Measurements from ENCODE around the gene PNRC1. TPM values are rescaled to one million over a fixed set of nuclear protein-coding genes. Genes with fewer than 3 reads are reported as not detected.

The PNRC1 gene
- total RNA-seq, 1 experiment from 2014 or later: 16.6 TPM

GRCh38 chr6:89079511-89080234 lies 878 bp upstream of the PNRC1 start:
- peak overlapping the region; percentile 93 for H3K4me3 ChIP-seq
- DNase-seq: peak; percentile 44
- no peaks in the 10 kb centered on the region for H3K9me3 ChIP-seq
- no peaks in the 10 kb centered on the region for H3K27me3 ChIP-seq
- H3K36me3 ChIP-seq: peaks cover 22% of the 10 kb centered on the region

DNA sequence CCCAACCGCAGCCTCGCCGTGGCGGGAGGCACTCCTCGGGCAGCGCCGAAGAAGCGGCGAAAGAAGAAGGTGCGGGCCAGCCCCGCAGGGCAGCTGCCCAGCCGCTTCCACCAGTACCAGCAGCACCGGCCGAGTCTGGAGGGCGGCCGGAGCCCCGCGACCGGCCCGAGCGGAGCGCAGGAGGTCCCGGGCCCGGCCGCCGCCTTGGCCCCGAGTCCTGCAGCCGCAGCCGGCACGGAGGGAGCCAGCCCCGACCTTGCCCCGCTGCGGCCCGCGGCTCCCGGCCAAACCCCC lies 525 bp downstream of the PNRC1 start:
- DNase-seq: no peak
- H3K27me3 ChIP-seq: no peaks in the 10 kb centered on the region
- peak overlapping the region; percentile 93 for H3K4me3 ChIP-seq
- no peaks in the 10 kb centered on the region for H3K9me3 ChIP-seq
- peaks cover 32% of the 10 kb centered on the region for H3K36me3 ChIP-seq

DNA sequence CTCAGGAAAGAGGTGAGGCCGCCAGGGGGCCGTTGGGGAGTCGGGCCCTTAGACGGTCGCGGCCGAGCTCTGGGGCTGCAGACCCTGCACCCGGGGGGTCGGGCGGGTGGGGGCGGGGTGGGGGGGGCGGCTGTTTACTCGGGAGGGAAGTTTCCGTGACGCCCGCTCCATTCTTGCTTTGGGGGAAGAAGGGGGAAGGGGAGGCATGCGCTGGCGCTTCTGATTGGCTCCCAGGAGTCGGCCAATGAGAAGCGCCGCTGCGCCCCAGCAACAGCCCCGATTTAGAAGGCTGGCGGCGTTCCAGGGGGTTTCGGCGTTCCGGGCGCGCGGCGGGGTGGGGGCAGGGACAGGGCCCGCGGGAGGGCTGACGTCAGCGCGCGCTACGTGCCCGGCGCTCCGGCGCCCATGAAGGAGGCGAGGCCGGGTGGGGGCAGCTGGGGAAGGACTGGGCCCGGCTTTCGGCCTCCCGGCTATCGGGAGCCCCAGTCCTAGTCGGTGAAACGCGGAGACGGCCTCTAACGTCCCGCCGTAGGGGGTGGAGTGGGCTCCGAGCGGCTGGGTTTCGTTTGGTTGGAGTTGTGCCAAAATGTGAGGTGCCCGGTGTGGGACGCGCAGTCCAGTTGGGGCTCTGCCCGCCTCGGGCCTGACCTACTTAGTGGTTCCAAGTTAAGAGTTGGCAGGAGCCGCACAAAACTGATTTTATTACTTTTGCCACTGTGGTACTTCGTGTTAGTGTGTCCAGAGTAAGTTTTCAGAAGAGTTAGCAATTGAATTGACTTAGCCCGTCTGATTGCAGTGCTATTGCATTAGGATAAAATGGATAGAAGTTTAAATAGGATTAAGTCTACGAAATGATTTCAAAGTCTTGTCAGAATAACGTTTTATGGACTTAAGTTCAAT lies 1.1 kb downstream of the PNRC1 start:
- no peaks in the 10 kb centered on the region for H3K9me3 ChIP-seq
- DNase-seq: peak; percentile 96
- H3K36me3 ChIP-seq: peaks cover 32% of the 10 kb centered on the region
- H3K4me3 ChIP-seq: peak overlapping the region; percentile 93
- H3K27me3 ChIP-seq: no peaks in the 10 kb centered on the region

DNA sequence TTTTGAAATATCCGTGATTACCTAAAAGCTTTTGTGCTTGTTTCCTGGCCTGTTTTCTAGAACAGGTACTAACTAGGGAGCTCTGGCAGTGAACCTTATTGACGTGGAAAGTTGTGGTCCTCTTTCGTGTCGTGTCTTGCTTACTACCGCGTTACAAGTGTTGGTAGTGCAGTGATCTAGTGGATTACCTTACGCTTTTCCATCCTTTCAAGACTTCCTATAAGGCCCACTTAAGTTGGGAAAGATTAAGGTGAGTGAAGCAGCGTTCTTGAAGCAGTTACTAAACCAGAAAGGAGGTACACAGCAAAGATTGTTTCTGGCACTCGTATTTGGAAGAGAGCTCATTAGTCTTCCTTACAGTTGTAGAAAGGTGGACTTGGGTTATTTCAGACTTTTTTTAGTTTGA lies 1.9 kb downstream of the PNRC1 start:
- no peak for DNase-seq
- Histone ChIP-seq H3K4me3 (peak overlapping the region; percentile 93), H3K36me3 (peaks cover 32% of the 10 kb centered on the region), H3K27me3 (no peaks in the 10 kb centered on the region), H3K9me3 (no peaks in the 10 kb centered on the region)

DNA sequence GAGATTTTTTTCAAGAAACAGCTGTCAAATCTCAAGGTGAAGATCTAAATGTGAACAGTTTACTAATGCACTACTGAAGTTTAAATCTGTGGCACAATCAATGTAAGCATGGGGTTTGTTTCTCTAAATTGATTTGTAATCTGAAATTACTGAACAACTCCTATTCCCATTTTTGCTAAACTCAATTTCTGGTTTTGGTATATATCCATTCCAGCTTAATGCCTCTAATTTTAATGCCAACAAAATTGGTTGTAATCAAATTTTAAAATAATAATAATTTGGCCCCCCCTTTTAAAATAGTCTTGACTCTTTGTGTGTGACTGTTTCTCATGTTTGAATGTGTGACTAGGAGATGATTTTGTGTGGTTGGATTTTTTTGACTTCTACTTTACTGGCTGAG lies 4.0 kb downstream of the PNRC1 start:
- no peak overlapping the region for H3K4me3 ChIP-seq
- no peaks in the 10 kb centered on the region for H3K9me3 ChIP-seq
- H3K36me3 ChIP-seq: peaks cover 32% of the 10 kb centered on the region
- no peaks in the 10 kb centered on the region for H3K27me3 ChIP-seq
- DNase-seq: no peak

DNA sequence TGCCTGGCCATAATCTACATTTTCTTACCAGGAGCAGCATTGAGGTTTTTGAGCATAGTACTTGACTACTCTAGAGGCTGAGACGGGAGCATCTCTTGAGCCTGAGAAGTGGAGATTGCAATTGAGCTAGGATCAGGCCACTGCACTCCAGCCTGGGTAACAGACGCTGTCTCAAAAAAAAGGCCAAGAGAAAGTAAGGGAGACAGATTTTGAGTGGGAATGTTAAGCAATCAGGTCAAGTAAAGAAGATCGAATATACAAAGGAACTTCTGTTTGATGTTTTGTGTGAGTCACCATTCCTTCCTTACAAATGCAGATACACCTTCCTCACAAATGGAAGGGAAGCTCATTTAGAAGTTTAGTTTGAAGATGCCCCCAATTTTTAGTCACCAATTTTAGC lies 4.4 kb downstream of the PNRC1 start:
- Histone ChIP-seq H3K27me3 (no peaks in the 10 kb centered on the region), H3K9me3 (no peaks in the 10 kb centered on the region), H3K4me3 (no peak overlapping the region), H3K36me3 (peaks cover 32% of the 10 kb centered on the region)
- DNase-seq: no peak

GRCh38 chr6:89085409-89086205 lies 5.1 kb downstream of the PNRC1 start:
- Histone ChIP-seq H3K36me3 (peaks cover 32% of the 10 kb centered on the region), H3K9me3 (no peaks in the 10 kb centered on the region), H3K4me3 (no peak overlapping the region), H3K27me3 (no peaks in the 10 kb centered on the region)
- DNase-seq: no peak

DNA sequence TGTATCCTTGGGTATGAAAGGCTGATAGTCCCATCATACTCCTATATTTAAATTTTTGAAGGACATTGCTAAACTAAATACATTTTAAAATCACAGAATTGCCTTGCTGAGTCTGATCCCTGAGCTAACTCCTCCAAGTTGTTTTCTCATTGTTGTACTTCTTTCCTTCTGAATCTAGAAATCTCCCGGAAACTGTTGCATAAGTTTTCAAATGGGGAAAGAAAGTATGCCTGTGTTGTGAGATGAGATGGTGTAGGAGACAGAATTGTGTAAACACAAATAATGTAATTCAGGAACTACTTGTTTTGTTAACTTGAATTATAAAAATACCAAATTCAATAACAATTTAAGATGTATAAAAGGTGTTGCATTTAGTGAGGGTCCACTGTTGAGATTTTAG lies 7.3 kb downstream of the PNRC1 start:
- no peak for DNase-seq
- no peak overlapping the region for H3K4me3 ChIP-seq
- peaks cover 28% of the 10 kb centered on the region for H3K36me3 ChIP-seq
- H3K9me3 ChIP-seq: no peaks in the 10 kb centered on the region
- no peaks in the 10 kb centered on the region for H3K27me3 ChIP-seq

DNA sequence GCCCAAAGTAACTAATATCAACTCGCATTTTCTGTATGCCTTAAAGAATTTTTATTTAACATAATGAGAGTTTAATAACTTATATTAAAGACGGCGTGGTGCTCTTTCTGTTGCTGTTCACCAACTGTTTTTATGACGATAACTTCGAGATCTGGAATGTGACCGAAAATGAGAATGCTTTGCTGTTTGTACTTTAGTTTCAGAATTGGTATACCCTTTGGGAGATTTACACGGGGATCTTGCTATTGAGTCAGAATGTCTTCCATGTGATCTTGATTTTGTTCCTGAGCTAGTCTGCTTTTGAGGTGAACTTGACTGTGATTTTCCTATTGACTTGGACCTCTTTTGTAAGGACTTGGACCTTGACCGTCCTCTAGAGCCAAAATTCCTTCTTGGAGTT lies 17.9 kb downstream of the PNRC1 start:
- H3K27me3 ChIP-seq: no peaks in the 10 kb centered on the region
- no peak overlapping the region for H3K4me3 ChIP-seq
- H3K9me3 ChIP-seq: no peaks in the 10 kb centered on the region
- DNase-seq: no peak
- no peaks in the 10 kb centered on the region for H3K36me3 ChIP-seq

DNA sequence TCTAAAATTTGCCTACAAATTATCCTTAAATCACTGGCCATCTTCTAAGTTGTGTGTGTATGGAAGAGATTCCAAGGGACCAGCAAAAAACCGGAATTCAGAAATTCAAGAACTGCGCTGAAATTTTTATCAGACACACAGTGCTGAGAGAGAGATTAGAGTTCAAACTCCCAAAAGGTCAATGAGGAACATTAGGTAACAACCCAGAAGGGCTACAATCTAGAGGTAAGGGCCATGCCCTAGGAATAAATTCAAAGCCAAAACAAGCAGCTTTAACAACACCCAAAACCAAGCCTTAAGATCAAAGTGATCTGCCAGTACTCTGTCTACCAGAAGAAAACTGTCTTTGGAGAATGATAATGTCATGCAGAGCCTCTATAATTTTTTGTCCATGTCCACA lies 19.6 kb downstream of the PNRC1 start:
- Histone ChIP-seq H3K9me3 (no peaks in the 10 kb centered on the region), H3K36me3 (no peaks in the 10 kb centered on the region), H3K27me3 (no peaks in the 10 kb centered on the region), H3K4me3 (no peak overlapping the region)
- DNase-seq: no peak

GRCh38 chr6:89110284-89110683 lies 29.7 kb downstream of the PNRC1 start:
- no peak overlapping the region for H3K4me3 ChIP-seq
- H3K27me3 ChIP-seq: no peaks in the 10 kb centered on the region
- DNase-seq: no peak
- no peaks in the 10 kb centered on the region for H3K9me3 ChIP-seq
- H3K36me3 ChIP-seq: no peaks in the 10 kb centered on the region

DNA sequence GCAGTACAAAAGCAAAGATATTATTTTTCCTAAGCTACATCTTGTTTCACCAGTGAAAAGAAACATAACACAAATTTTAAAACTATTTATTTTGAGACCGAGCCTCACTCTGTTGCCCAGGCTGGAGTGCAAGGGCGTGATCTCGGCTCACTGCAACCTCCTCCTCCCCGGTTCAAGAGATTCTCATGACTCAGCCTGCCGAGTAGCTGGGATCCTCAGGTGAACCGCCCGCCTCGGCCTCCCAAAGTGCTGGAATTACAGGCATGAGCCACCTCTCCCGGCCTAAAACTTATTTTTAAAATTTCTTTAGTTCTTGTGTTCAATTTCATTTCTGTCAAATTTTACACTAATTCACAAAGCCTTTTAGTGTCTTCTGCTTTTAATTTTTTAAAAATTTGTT lies 31.4 kb downstream of the PNRC1 start:
- DNase-seq: no peak
- Histone ChIP-seq H3K9me3 (no peaks in the 10 kb centered on the region), H3K36me3 (no peaks in the 10 kb centered on the region), H3K27me3 (no peaks in the 10 kb centered on the region), H3K4me3 (no peak overlapping the region)

DNA sequence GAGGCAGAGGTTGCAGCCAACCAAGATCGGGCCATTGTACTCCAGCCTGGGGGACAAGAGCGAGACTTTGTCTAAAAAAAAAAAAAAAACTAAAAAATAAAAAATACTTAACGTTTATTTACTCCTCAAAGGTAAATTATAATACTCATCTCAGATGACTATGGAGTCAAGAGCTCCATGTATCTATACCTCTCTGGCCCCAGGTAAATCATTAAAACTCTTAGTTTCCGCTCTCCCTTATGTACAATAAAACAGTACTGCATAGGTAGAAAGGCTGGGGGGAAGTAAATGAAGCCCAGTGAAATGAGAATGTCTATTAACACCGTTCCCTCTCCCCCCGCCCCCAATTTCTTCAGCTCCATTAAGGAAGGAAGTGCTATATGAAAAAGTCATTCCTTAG lies 36.2 kb downstream of the PNRC1 start:
- peak overlapping the region; percentile 57 for H3K4me3 ChIP-seq
- no peak for DNase-seq
- no peaks in the 10 kb centered on the region for H3K36me3 ChIP-seq
- no peaks in the 10 kb centered on the region for H3K9me3 ChIP-seq
- H3K27me3 ChIP-seq: no peaks in the 10 kb centered on the region

DNA sequence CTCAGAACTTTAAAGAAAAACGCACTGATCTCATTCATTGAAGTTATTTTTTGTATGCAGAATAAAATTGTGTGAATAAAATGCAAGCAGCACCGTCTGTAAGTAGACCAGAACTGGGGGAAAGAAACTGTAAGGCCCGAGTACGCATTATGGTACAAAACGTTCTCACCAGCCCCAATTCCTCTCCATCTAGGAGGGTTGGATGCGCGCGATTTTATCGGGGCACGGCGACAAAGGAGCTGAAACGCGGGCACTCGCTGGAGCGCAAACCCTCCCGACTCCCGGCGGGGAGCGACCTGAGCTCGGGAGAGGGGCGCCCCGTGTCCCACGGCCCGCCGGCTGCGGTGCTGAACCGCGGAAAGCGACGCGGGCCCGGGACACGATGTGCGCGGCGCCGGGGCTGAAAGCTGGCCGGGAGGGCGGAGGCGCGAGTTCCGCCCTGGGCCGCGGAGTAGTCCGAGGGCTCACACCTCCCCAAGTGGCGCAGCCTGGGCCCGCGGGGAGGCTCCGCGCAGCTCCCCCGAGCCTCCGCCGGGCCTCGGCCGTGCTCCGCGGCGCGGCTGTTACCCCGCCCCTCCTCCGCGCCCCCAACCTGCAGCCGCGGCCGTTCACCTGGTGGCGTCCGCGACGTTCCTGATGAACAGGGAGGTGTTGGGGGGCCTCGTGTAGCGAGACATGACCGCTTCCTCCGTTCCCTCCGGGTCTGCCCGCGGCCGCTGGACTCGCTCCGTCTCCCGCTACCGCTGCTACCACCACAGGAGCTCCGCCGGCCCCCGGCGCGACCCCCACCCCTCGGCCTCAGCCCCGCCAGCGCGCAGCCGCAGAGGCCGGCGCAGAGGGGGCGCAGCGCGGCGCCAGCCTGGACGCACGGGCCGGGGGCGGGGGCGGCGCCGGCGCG lies 36.9 kb downstream of the PNRC1 start, which contains the start of gene SRSF12:
TSS of gene SRSF12 (minus strand) at position 861 of the 898 bp plus-strand sequence. CDS start at position 677, 184 bp downstream.
- Histone ChIP-seq H3K27me3 (no peaks in the 10 kb centered on the region), H3K4me3 (peak within 1 kb of the TSS; percentile 57), H3K36me3 (no peaks in the 10 kb centered on the region), H3K9me3 (no peaks in the 10 kb centered on the region)
- DNase-seq: peak; percentile 46

DNA sequence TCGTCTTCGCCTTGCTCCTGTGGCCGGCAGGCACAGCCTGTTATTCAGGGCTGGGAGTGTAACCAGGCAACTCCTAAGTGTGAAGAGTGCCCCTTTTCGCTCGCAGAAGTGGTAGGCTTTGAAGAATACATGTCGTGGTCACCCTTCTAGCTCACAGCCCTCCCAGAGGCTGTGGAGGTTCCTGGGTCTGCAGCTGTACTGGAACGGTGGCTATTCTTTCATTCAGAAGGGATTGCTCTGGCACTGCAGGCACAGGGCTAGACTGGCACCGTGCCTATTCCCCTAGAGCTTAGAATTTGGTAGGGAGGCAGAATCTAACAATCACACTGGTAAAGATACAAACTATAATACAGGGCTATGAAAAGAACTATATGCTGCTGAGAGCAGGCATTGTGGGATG lies 38.4 kb downstream of the PNRC1 start:
- no peaks in the 10 kb centered on the region for H3K36me3 ChIP-seq
- H3K4me3 ChIP-seq: no peak overlapping the region
- H3K27me3 ChIP-seq: no peaks in the 10 kb centered on the region
- no peak for DNase-seq
- no peaks in the 10 kb centered on the region for H3K9me3 ChIP-seq

DNA sequence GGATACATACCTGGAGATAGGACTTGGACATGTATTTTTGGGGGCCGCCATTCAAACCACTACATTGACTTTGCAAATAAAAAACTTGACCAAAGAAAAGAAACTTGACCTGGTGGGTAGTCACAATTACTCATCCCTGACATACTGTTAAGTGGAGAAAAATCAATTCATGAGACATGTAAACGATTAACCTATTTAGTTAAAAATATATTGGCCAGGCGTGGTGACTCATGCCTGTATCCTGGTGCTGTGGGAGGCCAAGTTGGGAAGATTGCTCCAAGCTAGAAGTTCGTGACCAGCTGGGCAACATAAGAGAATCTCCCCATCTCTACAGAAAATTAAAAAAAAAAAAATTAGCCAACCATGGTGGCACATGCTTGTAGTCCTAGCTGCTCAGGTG lies 39.8 kb downstream of the PNRC1 start:
- no peaks in the 10 kb centered on the region for H3K27me3 ChIP-seq
- H3K36me3 ChIP-seq: no peaks in the 10 kb centered on the region
- H3K4me3 ChIP-seq: no peak overlapping the region
- no peaks in the 10 kb centered on the region for H3K9me3 ChIP-seq
- peak; percentile 23 for DNase-seq
